Choroid plexus epithelial cell (primary cell): ENCODE data around the gene IRF2BPL.

Source experiments
- DNase-seq: peaks from one replicate; pipeline ENCODE4 v3.0.0-alpha.2; 2010; ENCODE audit warnings: low read depth
- H3K4me3 ChIP-seq: 2 replicates; pipeline ENCODE4 v1.5.1; 2011; ENCODE audit warnings: low read depth, mild to moderate bottlenecking, control low read depth, low read length, moderate library complexity
- TF ChIP-seq, protein P1 (sequence below): conservative IDR thresholded peaks from 2 replicates; pipeline ENCODE4 v1.5.1; 2011; ENCODE audit warnings: low read depth, mild to moderate bottlenecking, control low read depth, inconsistent platforms, low read length, moderate library complexity

The IRF2BPL gene

GRCh38 chr14:77039285-77040058 is 11.0 kb upstream of the IRF2BPL start:
- H3K4me3 ChIP-seq = peak overlapping the region; percentile 13
- peak; percentile 62 for DNase-seq
- TF ChIP-seq, protein P1, sequence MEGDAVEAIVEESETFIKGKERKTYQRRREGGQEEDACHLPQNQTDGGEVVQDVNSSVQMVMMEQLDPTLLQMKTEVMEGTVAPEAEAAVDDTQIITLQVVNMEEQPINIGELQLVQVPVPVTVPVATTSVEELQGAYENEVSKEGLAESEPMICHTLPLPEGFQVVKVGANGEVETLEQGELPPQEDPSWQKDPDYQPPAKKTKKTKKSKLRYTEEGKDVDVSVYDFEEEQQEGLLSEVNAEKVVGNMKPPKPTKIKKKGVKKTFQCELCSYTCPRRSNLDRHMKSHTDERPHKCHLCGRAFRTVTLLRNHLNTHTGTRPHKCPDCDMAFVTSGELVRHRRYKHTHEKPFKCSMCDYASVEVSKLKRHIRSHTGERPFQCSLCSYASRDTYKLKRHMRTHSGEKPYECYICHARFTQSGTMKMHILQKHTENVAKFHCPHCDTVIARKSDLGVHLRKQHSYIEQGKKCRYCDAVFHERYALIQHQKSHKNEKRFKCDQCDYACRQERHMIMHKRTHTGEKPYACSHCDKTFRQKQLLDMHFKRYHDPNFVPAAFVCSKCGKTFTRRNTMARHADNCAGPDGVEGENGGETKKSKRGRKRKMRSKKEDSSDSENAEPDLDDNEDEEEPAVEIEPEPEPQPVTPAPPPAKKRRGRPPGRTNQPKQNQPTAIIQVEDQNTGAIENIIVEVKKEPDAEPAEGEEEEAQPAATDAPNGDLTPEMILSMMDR = no peak

- DNase-seq = no peak
- TF ChIP-seq, protein P1 = no peak
- no peak overlapping the region for H3K4me3 ChIP-seq
Observed at GRCh38 chr14:77037938-77038568, 9.5 kb upstream of the IRF2BPL start.

DNA sequence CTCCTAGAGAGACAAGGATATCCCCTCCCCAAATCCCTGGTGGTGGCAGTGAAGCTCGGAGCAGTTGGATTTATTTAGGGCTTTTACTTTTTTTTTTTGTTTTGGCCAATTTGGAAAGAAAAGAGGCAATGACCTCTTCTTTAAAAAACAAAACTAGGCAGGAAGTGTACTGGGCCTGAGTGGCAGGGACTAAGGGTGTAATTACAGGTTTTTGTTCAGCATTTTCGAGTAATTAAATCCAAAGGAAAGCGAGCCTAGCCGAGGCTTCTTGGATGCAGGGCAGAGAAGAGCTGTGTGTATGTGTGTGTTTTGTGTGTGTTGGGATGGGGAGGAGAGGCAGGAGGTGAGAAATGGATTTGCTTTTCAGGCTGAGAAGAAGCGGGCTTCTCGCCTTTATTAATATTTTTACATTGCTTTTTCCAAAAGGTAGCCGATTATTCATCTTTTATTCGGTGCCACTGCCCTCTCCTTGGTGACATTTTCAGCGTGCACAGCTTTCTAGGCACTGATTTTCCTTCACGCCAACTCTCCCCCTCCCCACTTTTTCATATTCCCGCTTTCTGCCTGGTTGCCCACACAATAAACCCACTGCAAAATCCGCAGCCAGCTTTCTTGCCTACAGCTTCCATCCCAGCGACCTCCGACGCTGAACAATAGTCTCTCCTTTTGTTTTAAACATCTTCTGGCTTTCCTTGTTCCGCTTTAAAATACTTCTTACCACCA is 8.9 kb upstream of the IRF2BPL start:
- no peak for DNase-seq
- no peak overlapping the region for H3K4me3 ChIP-seq
- TF ChIP-seq, protein P1 = no peak

GRCh38 chr14:77036484-77037214 is 8.1 kb upstream of the IRF2BPL start:
- H3K4me3 ChIP-seq = no peak overlapping the region
- TF ChIP-seq, protein P1 = no peak
- DNase-seq = no peak

GRCh38 chr14:77035267-77035666 is 6.8 kb upstream of the IRF2BPL start:
- TF ChIP-seq, protein P1 = no peak
- no peak for DNase-seq
- no peak overlapping the region for H3K4me3 ChIP-seq

DNA sequence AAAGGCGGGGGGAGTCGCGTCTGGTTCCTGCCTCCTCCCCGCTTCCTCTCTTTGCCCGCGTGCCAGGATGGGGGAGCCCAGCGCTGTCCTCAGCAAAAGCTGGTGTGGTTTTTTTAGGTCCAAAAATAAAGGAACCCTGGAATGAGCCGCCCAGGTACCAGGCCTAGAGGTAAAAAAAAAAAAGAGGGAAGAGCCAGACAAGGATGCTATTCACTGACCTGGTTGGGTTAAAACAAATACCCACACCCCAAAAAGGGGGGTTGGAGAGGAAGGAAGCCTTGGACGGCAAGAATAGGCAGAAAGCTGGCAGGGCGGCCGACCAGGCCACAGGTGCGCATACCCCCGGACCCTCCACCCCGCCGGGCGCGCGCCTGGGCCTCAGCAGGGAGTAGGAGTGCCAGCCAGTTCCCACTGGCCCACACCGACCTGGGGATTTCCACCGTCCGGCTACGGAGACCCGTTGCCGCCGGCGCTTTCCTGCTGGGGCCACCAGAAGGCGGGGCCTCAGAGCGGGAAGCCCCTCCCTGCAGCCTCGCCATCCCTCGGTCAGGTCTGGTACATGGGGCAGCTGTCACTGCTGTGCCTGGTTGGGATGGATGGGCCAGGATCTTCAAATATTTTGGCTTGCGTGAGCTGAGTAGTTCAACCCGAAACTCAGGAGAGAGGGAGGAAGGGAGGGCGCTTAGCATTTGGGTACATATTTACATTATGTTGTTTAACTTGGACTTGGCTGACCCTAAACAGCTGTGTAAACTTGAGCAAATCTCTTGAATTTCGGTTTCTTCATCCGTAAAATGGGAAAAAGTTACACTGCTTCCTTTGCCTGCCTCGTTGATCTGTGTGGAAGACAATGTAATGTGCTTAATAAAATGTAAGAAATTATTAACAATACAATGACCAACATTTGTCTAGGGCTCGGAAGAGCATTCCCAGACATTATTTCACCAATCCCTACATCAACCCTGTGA is 5.4 kb upstream of the IRF2BPL start:
- TF ChIP-seq, protein P1 = no peak
- peak; percentile 80 for DNase-seq
- peak overlapping the region; percentile 57 for H3K4me3 ChIP-seq
